Measurements from ENCODE around the gene LPCAT4.
"Not testable (repeated sequence)": the region's sequence is repeated elsewhere in the genome, so short reads cannot be mapped to it uniquely, and the experiment has no call there.

The LPCAT4 gene

GRCh38 chr15:34367101-34368081, at the start of gene LPCAT4:
TSS of gene LPCAT4 (minus strand) at chr15:34367196. CDS start at chr15:34367100, 96 bp downstream.
- in situ Hi-C loops (cut with MboI; ENCODE audit: low sequenced_read_pairs) = loop anchor here (25.0 kb wide), 2 partner anchors 220 to 255 kb away; partner anchors contain the start of genes EMC7, GOLGA8B and PGBD4

GRCh38 chr15:34409511-34409910, 42.5 kb upstream of the LPCAT4 start:
- in situ Hi-C loops (cut with MboI; ENCODE audit: low sequenced_read_pairs) = not testable (repeated sequence)

GRCh38 chr15:34408973-34409372, 42.0 kb upstream of the LPCAT4 start:
- in situ Hi-C loops (cut with MboI; ENCODE audit: low sequenced_read_pairs) = not testable (repeated sequence)

GRCh38 chr15:34403899-34404298, 36.9 kb upstream of the LPCAT4 start:
- in situ Hi-C loops (cut with MboI; ENCODE audit: low sequenced_read_pairs) = not testable (repeated sequence)

GRCh38 chr15:34403160-34403598, 36.2 kb upstream of the LPCAT4 start:
- in situ Hi-C loops (cut with MboI; ENCODE audit: low sequenced_read_pairs) = not testable (repeated sequence)

- in situ Hi-C loops (cut with MboI; ENCODE audit: low sequenced_read_pairs) = not testable (repeated sequence)
Observed at GRCh38 chr15:34397637-34398259, 30.8 kb upstream of the LPCAT4 start.

GRCh38 chr15:34392981-34393380, 26.0 kb upstream of the LPCAT4 start:
- in situ Hi-C loops (cut with MboI; ENCODE audit: low sequenced_read_pairs) = not testable (repeated sequence)

- in situ Hi-C loops (cut with MboI; ENCODE audit: low sequenced_read_pairs) = not testable (repeated sequence)
Observed at GRCh38 chr15:34389594-34390086, 22.6 kb upstream of the LPCAT4 start.

GRCh38 chr15:34381829-34382521, 15.0 kb upstream of the LPCAT4 start:
- in situ Hi-C loops (cut with MboI; ENCODE audit: low sequenced_read_pairs) = not testable (repeated sequence)

GRCh38 chr15:34380491-34380890, 13.5 kb upstream of the LPCAT4 start:
- in situ Hi-C loops (cut with MboI; ENCODE audit: low sequenced_read_pairs) = not testable (repeated sequence)

GRCh38 chr15:34376856-34377255, 9.9 kb upstream of the LPCAT4 start:
- in situ Hi-C loops (cut with MboI; ENCODE audit: low sequenced_read_pairs) = no loop called here

GRCh38 chr15:34375541-34375940, 8.5 kb upstream of the LPCAT4 start:
- in situ Hi-C loops (cut with MboI; ENCODE audit: low sequenced_read_pairs) = not testable (repeated sequence)

GRCh38 chr15:34374816-34375215, 7.8 kb upstream of the LPCAT4 start:
- in situ Hi-C loops (cut with MboI; ENCODE audit: low sequenced_read_pairs) = loop anchor here (25.0 kb wide), 2 partner anchors 212 to 263 kb away; partner anchors contain the start of genes EMC7, GOLGA8B and PGBD4

- in situ Hi-C loops (cut with MboI; ENCODE audit: low sequenced_read_pairs) = loop anchor here (25.0 kb wide), 2 partner anchors 213 to 262 kb away; partner anchors contain the start of genes EMC7, GOLGA8B and PGBD4
Observed at GRCh38 chr15:34373951-34374350, 7.0 kb upstream of the LPCAT4 start.

- in situ Hi-C loops (cut with MboI; ENCODE audit: low sequenced_read_pairs) = loop anchor here (25.0 kb wide), 2 partner anchors 217 to 258 kb away; partner anchors contain the start of genes EMC7, GOLGA8B and PGBD4
Observed at GRCh38 chr15:34370643-34371042, 3.6 kb upstream of the LPCAT4 start.

- in situ Hi-C loops (cut with MboI; ENCODE audit: low sequenced_read_pairs) = loop anchor here (25.0 kb wide), 2 partner anchors 217 to 258 kb away; partner anchors contain the start of genes EMC7, GOLGA8B and PGBD4
Observed at GRCh38 chr15:34370129-34370528, 3.1 kb upstream of the LPCAT4 start.

- in situ Hi-C loops (cut with MboI; ENCODE audit: low sequenced_read_pairs) = loop anchor here (25.0 kb wide), 2 partner anchors 221 to 254 kb away; partner anchors contain the start of genes EMC7, GOLGA8B and PGBD4
Observed at GRCh38 chr15:34366271-34367065, 528 bp downstream of the LPCAT4 start.

- in situ Hi-C loops (cut with MboI; ENCODE audit: low sequenced_read_pairs) = loop anchor here (25.0 kb wide), 2 partner anchors 221 to 254 kb away; partner anchors contain the start of genes EMC7, GOLGA8B and PGBD4
Observed at GRCh38 chr15:34365836-34366235, 1.2 kb downstream of the LPCAT4 start.

GRCh38 chr15:34365091-34365825, 1.7 kb downstream of the LPCAT4 start:
- in situ Hi-C loops (cut with MboI; ENCODE audit: low sequenced_read_pairs) = loop anchor here (25.0 kb wide), 2 partner anchors 222 to 253 kb away; partner anchors contain the start of genes EMC7, GOLGA8B and PGBD4

All from HL-60/S4 (cell line).